HG03565 (cell line): Measurements from ENCODE around the gene KRTAP5-5.
"Not testable (repeated sequence)": the region's sequence is repeated elsewhere in the genome, so short reads cannot be mapped to it uniquely, and the experiment has no call there.

Experiments used
- ATAC-seq: cut with Tn5 transposase; IDR thresholded peaks from one replicate; pipeline ENCODE4 v1.9.1; 2021; ENCODE audit warnings: mild to moderate bottlenecking, moderate library complexity; ENCODE audit not compliant: unreplicated experiment

The KRTAP5-5 gene

DNA sequence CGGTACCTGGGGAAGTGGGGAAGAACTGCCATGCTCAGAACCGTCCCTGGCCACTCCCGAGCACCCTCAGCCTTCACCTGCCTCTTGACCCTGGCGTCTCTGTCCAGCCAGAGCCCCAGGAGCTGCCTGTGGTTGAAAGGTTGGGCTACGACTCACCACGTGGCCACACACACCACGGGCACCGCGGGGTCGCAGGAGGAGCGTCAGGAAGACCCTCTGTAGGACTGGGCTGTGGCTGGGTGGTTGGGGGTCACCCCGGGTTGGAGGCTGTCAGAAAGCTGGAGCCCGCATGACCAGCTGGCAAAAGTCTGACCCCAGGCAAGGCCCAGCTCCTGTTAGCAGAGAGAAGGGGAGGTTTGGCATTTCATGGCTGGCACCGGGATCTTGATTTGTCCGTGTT lies 11.5 kb downstream of the KRTAP5-5 start:
- ATAC-seq, result no peak

GRCh38 chr11:1642288-1643145 lies 12.9 kb downstream of the KRTAP5-5 start:
- no peak for ATAC-seq

GRCh38 chr11:1643146-1643690 lies 13.6 kb downstream of the KRTAP5-5 start:
- ATAC-seq, result no peak

DNA sequence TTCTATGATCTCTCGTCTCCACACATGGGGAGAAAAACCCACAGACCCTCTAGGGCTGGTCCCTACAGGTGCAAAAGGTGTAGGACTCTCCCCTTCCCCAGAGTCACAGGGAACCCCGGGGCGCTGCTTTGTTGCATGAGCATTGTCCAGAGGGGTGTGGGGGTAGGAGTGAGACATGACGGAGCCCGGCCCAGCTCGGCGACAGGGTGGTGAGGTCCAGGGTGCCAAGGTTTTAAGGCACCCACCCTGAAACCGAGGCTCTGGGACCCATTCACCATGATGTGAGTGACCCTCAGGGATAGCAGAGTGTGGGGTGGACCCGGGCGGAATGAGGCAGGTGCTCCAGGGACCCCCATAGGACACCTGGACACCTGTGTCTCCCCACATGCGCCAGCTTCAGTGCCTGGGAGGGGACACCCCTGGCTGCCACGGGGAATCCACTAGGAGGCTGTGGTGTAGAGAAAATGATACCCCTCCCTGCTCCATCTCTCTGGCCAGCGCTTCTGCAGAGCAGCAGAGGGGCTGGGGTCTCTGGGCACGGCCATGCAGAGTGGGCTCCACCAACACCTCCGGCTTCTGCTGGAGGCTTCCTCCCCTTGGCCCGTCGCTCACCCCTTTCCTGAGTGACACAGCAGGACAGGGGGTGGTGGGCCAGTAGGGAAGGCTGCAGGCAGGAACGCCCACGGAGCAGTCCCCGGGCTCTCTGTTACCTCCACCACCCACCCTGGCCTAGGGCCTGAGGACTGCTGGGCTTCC lies 15.2 kb downstream of the KRTAP5-5 start:
- ATAC-seq, result no peak

DNA sequence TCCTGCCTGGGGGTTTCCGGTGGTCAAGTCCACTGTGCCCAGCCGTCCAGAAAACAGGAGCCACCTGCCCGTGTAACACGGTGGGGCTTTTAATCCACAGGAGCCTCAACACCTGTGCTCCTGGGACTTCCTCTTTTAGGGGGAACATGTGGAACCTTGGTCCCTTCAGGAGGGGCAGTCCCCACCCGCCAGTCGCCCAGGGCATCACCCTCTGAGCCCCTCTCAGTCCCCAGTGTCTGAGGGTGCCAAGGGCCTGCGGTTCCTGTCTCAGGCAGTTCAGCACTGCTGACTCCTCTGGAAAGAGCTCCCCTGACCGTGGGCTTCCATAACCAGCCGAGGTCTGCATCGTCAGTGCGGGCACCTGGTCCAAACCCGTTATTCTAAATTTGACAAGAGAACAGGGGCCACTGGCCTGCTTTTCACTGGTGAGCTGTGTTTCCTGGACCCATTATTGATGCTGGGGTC lies 15.8 kb downstream of the KRTAP5-5 start:
- ATAC-seq, result no peak

DNA sequence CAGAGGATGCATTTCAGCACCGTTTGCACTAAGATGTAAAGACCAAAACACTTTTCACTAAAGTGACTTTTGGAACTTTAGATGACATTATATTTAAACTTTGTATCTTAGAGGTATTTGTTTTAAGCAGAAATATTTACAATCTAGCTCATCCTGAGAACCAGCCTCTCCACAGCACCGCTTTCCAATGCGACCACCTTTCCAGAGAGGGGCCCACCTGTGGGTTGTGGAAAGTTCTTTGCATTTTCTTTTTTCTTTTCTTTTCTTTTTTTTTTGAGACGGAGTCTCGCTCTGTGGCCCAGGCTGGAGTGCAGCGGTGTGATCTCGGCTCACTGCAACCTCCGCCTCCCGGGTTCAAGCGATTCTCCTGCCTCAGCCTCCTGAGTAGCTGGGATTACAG lies 17.0 kb downstream of the KRTAP5-5 start:
- ATAC-seq, result not testable (repeated sequence)

GRCh38 chr11:1647901-1648652 lies 18.5 kb downstream of the KRTAP5-5 start:
- ATAC-seq, result no peak

- ATAC-seq, result no peak
Measured at GRCh38 chr11:1648653-1649420, 19.3 kb downstream of the KRTAP5-5 start.

- no peak for ATAC-seq
Measured at GRCh38 chr11:1650034-1650917, 20.7 kb downstream of the KRTAP5-5 start.

- no peak for ATAC-seq
Measured at GRCh38 chr11:1650918-1651262, 21.3 kb downstream of the KRTAP5-5 start.

- no peak for ATAC-seq
Measured at GRCh38 chr11:1651411-1651980, 21.9 kb downstream of the KRTAP5-5 start.

- ATAC-seq, result no peak
Measured at GRCh38 chr11:1652026-1652425, 22.5 kb downstream of the KRTAP5-5 start.

DNA sequence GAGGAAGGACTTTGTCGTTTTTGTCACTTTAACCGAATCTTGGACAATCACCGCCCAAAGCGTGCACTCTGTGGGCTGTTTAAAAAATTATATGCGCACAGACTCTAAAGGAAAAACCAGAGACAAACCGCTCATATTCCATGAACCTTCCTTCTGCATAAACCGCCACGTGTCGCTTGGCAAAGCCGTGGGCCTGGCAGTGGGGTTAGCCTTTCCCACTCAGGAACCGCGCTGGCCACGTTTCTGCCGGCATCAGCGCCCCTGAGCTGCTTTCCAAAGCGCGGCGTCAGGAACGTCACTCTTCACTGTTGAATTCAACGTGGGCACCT lies 22.8 kb downstream of the KRTAP5-5 start:
- no peak for ATAC-seq

GRCh38 chr11:1652771-1653540 lies 23.4 kb downstream of the KRTAP5-5 start:
- ATAC-seq, result no peak

GRCh38 chr11:1653541-1654387 lies 24.2 kb downstream of the KRTAP5-5 start:
- ATAC-seq, result no peak

DNA sequence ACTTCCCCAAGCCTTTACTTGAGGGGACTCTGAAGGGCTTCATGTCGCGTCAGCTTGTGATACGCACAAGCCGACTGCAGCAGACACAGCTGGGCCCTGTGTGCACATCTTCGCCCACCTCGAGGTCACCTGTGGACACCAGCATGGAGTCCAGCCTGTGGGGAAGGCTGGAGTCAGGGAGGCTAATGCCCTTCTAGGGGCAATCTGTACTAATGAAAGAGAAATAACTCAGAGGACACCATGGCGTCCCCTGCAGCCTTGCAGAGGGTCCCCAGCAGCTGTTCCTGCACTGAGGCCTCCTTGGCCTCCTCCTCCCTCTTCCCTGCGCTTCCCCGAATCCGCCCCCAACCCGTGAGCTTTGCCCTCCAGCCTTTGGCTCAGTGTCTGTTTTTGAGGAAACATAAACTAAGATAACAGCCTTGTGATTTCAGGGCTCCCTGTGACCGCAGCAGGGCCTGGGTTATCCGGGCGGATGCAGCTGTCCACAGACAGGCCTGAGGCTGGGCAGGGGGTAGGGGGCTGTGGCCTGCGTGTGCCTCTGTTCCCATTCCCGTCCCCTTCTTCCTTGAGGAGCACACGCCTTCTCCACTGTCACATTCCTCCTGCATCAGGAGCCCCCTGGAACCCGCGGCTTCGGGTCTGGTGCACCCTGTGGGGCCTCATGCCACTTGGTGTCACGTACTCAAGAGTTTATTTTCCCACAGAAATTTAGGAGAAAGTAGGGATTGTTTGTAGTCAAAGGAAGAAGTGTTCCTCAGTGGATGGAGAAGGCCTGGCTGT lies 25.0 kb downstream of the KRTAP5-5 start:
- no peak for ATAC-seq
